NCI-H524 (cell line): Measurements from ENCODE around the gene SMYD2.
"Not testable (repeated sequence)": the region's sequence is repeated elsewhere in the genome, so short reads cannot be mapped to it uniquely, and the experiment has no call there.

ENCODE experiments used
- DNase-seq, 2 experiments: peaks; one replicate each; lab custom pipeline; 2025; lab: John Stamatoyannopoulos, UW

Gene SMYD2

GRCh38 chr1:214271174-214271858 lies 9.6 kb upstream of the SMYD2 start:
- DNase-seq, result peak in 1 of 2 experiments; percentile 7

- no peak for DNase-seq
Measured at GRCh38 chr1:214271995-214272731, 8.8 kb upstream of the SMYD2 start.

- DNase-seq, result no peak
Measured at GRCh38 chr1:214272964-214273533, 7.9 kb upstream of the SMYD2 start.

- not testable (repeated sequence) for DNase-seq
Measured at GRCh38 chr1:214275700-214276099, 5.3 kb upstream of the SMYD2 start.

- no peak for DNase-seq
Measured at GRCh38 chr1:214276786-214277185, 4.2 kb upstream of the SMYD2 start.

GRCh38 chr1:214277704-214278635 lies 3.0 kb upstream of the SMYD2 start:
- DNase-seq, result no peak

- peak in 1 of 2 experiments; percentile 59 for DNase-seq
Measured at GRCh38 chr1:214280386-214281020, 456 bp upstream of the SMYD2 start.

- DNase-seq, result peak in 1 of 2 experiments; percentile 48
Measured at GRCh38 chr1:214281720-214282629, 1.0 kb downstream of the SMYD2 start.

- no peak for DNase-seq
Measured at GRCh38 chr1:214282630-214283242, 1.8 kb downstream of the SMYD2 start.

GRCh38 chr1:214285610-214286440 lies 4.9 kb downstream of the SMYD2 start:
- DNase-seq, result no peak

- DNase-seq, result no peak
Measured at GRCh38 chr1:214287884-214288283, 6.9 kb downstream of the SMYD2 start.

GRCh38 chr1:214289574-214290272 lies 8.8 kb downstream of the SMYD2 start:
- DNase-seq, result no peak

- no peak for DNase-seq
Measured at GRCh38 chr1:214290424-214291037, 9.6 kb downstream of the SMYD2 start.

- DNase-seq, result no peak
Measured at GRCh38 chr1:214292322-214292721, 11.4 kb downstream of the SMYD2 start.

GRCh38 chr1:214295934-214296333 lies 15.0 kb downstream of the SMYD2 start:
- no peak for DNase-seq

GRCh38 chr1:214296860-214297745 lies 16.1 kb downstream of the SMYD2 start:
- DNase-seq, result no peak
